Activated T-helper 1 cell treated with anti-CD3 and anti-CD28 coated beads, Interleukin-2, amount 50 U/mL, for 16 hours (primary cell): ENCODE measurements around the gene BPHL.
"Not testable (repeated sequence)": the region's sequence is repeated elsewhere in the genome, so short reads cannot be mapped to it uniquely, and the experiment has no call there.

Experiments used
- DNase-seq, 2 donors: peaks; one replicate each; pipeline ENCODE4 v3.0.0-alpha.2; 2020; ENCODE audit warnings: low read depth in 1 of 2, low spot score in 1 of 2

The BPHL gene

DNA sequence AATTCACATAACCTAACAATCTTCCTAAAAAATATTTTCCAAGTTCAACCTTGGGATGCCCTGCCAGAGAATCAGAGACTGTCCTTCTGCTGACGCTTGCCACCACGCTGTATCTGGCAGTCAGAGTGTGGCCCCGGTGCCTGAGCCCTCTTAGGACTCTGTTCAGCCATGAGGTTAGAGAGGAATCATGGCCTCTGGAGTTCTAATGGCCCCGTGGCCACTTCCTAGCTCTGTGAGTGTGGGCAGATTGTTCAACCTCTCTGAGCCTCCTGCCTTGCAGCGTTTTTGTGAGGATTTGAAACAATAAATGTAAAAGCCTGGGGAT, 2.2 kb downstream of the BPHL start:
- DNase-seq, result no peak

DNA sequence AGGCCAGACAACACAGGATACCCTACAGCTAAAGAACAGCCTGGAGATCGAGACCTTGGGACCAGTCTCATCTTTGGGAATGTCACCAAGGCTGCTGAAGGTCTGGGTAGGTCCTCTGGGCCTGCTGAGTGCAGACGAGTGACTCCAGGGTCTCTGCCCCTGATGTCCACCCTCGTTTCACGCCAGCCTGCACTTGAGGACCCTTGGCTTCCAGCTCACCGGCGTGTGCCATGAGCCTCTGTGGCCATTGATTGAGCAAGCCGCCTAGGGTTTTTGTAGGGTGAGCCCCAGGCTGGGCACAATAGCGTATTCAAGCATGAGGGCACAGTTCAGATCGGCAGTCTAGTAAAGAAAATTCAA, 4.3 kb downstream of the BPHL start:
- DNase-seq, result no peak

DNA sequence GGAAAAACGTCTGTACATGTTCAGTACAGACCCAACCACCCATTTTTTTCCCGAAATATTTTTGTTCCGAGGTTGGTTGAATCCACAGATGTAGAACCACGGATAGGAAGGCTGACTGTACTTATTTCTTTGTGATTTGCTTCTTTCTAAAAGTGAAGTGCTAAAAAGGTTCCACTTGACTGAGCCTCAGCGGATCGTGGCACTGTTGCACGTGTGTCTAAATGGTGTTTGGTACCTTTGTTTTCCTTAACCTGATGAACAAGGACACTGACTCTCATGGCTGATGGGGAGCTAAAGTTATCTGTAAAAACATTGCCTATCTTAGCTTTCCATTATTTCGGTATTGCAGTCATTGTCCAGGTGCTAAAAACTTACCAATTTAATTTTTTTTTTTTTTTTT, 6.2 kb downstream of the BPHL start:
- DNase-seq, result no peak

- DNase-seq, result no peak
These were observed 7.3 kb downstream of the BPHL start for GRCh38 chr6:3125815-3126214.

GRCh38 chr6:3128356-3129108, 10.0 kb downstream of the BPHL start:
- no peak for DNase-seq

DNA sequence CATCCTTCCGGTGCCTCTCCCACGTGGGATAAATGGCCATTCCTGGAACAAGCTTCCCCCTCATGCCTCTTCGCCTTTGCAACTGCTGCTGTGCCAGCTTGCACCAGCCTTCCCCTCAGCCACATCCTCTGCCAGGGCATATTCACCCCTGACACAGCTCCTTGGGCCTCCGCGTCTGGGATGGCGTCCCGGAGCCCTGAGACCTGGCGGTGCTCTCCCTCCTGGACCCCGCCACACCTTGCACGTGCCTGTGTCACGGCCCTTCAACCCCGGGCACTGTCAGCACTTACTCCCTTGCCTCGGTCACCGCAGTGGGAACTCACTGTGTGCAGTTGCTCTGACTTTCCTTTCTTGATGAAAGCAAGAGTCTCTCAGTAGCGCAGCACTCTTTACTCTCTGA, 13.2 kb downstream of the BPHL start:
- DNase-seq, result no peak

DNA sequence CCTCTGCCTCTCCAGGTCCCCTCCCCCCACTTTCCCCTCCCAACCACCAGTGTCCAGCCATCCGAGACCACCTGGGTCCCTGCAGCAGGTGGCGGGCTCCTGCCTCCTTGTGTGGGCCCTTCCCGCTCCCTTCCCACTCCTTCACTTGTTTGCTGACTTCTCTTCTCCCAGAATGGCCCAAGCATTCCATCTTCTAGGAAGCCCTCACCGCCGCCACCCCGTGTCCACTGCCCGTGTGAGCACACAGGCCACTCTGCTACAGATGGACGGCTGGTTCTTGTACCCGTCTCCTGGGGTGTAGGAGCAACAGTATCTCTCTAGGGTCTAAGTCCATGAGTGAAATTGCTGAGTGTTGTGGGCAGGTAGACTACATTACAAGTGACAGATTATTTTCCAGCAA, 15.0 kb downstream of the BPHL start:
- no peak for DNase-seq

- DNase-seq, result no peak
These were observed 17.3 kb downstream of the BPHL start for GRCh38 chr6:3135668-3136291.

DNA sequence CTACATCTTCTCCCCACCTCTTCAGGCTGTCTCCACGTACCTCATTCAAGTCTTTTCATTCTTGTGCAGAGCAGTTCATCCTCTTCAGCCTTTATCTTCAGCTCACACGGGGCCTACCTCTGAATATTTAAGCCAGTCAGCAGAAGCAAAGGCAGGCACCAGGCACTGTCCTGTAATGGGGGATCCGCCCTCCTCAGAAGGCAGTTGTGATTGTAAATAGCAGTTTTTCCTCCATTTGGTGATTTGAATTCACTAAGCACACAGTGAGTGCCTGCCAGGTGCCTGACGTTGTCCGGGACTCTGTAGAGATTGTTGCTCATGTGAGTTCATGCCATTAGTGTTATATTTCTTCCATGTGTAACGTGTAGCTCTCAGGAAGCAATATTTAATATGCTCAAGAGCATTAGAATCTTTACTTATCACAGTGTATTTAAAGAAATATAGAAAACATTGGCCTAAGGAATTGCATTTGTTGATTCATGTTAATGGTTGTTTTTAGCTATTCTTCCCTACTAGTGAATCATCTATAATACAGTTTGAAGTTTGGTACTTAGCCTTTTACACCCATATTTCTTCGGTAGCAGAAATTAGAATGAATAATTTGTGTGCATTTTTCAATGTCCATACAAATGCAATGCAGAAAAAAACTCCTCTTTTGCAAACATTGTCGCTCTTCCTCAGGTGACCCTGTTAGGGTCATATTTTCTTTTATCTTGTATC, 17.9 kb downstream of the BPHL start:
- DNase-seq, result no peak

- DNase-seq, result no peak
These were observed 18.7 kb downstream of the BPHL start for GRCh38 chr6:3137057-3137777.

GRCh38 chr6:3137873-3138272, 19.4 kb downstream of the BPHL start:
- DNase-seq, result not testable (repeated sequence)

DNA sequence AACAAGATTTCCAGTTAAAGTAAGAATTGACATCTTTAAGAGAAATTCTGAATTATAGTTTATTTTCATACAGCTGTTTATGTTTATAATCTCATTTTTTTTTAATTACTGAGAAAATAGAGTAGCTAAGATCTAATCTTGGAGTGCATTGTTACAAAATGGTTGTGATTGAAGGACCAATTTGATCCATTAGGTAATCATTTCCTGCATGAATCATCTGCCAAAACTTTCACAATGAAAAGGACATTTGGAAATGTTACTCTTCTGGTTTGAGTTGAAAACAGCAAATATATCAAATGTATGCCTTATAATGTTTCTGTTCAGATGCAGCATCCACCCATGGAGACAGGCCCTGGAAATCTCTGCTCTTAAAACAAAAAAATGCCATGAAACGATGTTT, 19.8 kb downstream of the BPHL start:
- no peak for DNase-seq

- no peak for DNase-seq
These were observed 20.8 kb downstream of the BPHL start for GRCh38 chr6:3139090-3139903.

DNA sequence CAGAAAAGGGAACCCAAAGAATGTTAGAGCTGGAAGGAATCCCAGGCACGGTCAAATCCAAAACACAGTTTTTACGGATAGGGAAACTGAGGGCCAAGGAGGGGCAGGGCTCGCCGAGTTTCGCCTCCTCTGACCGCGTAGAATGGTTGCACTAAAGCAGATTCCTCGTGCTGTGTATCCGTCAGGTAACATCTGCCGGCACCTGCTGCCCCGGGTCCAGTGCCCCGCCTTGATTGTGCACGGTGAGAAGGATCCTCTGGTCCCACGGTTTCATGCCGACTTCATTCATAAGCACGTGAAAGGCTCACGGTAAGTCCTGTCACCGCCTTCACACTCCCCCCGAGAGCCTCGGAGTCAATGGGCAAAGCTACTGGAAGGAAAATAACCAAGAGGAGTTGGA, 21.7 kb downstream of the BPHL start:
- DNase-seq, result no peak

DNA sequence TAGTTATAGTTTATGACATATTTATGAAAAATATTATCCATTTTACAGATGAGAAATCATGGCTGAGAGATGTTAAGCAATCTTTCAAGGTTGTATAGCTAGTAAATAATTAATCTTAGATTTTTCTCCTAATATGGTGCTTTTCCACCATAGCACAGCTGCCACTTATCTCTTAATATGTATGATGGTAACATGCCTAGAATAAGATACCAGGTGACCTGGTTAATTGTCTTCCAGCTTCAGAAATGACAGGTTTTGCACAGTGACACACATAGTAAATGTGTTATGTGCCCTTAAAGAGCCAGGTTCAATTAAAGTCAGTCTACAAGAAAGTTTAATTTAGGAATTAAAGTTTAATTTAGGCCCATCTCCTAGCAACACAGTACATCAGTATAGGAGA, 24.0 kb downstream of the BPHL start:
- DNase-seq, result no peak

GRCh38 chr6:3143158-3143557, 24.6 kb downstream of the BPHL start:
- no peak for DNase-seq

GRCh38 chr6:3144571-3144970, 26.1 kb downstream of the BPHL start:
- DNase-seq, result no peak

GRCh38 chr6:3147914-3148757, 29.6 kb downstream of the BPHL start:
- no peak for DNase-seq

- DNase-seq, result no peak
These were observed 33.2 kb downstream of the BPHL start for GRCh38 chr6:3151691-3152090.

- no peak for DNase-seq
These were observed 34.2 kb downstream of the BPHL start for GRCh38 chr6:3152689-3153088.
